ENCODE results near the gene CTSD. TPM values are rescaled to one million over a fixed set of nuclear protein-coding genes. Genes with fewer than 3 reads are reported as not detected.

The CTSD gene
- total RNA-seq, 1 experiment from 2014 or later: 234 TPM

DNA sequence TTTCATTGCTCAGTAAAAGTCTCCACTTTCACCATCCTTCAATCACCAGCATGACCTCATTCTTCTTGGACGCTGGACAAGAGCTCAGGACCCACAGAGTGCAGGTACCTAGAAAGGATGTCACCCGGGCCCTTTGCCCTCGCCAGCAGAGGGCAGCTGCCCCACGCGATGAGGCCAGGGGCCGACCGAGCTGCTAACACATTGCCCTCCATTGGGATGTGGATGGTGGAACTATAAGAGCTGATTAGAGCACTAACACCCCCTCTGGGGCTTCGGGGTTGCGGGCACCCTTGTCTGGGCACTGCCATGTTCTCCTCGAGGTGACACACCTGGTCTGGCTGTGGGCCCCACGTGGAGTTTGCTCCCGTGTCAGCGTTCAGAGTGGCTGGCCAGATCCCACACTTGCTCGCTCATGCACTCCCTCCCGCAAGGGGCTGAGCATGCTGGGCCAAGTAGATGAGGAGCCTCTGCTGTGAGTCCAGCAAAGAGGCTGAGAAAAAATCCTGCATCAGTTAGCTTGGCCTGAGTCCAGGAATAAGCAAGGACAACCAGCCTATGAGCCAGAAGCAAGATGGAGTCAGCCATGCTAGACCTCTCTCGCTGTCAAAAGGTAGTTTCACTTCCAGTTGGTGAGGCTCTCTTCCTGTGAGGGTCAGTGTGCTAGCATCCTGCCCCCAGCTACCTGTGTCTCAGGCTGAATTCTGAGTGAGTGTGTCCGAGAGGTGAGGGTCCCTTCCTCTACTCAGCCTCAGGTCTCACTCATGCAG lies 56.9 kb downstream of the CTSD start:
- H3K36me3 ChIP-seq: no peaks in the 10 kb centered on the region
- H3K9me3 ChIP-seq: peaks cover under 1% of the 10 kb centered on the region; the same call in 1 of the 2 replicates
- peaks cover 7% of the 10 kb centered on the region for H3K27me3 ChIP-seq
- H3K4me3 ChIP-seq: no peak overlapping the region
- peak; percentile 20 for DNase-seq

DNA sequence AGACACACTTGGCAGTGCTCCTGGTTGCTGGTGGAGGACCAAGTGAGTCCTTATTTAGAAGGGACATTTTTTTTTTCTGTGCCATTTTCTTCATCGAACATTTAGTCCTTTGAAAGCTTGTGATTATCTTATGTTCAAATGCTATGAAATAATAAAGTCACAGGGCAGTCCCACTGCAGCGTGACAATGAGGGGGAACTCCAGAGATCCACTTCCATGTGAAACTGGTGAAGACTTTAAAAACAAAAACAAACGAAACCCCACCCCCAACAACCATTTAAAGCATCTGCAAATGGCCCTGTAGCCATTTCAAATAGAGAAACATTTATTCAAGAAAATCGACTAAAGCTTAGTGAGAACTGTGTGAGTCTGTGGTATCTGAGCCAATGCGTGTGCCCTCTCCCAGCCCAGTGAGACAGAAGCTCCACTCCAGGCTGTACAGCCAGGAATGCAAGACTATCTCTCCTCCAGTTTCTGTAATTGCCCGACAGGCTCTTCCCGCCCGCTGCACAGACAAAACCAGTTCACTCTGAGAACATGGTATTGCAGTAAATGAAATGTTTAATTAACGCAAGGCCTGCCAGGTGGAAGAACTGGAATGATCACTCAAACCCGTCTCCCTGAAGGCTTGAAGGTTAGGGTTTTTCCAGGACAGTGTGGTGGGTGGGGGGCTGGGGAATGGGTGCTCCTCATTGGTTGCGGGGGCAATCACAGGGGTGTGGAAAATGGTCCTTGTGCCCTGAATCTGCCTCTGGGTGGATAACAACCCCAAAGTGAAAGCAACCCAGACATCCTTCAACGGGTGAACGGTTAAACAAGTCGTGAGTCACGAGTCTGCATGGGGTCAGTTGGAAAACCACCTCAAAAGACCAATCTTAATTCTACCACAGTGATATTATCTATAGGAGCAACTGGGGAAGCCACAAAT lies 58.3 kb downstream of the CTSD start:
- peaks cover 2% of the 10 kb centered on the region; the same call in 1 of the 2 replicates for H3K9me3 ChIP-seq
- H3K36me3 ChIP-seq: no peaks in the 10 kb centered on the region
- DNase-seq: no peak
- no peak overlapping the region for H3K4me3 ChIP-seq
- H3K27me3 ChIP-seq: peaks cover 5% of the 10 kb centered on the region; the same call in 1 of the 2 replicates

DNA sequence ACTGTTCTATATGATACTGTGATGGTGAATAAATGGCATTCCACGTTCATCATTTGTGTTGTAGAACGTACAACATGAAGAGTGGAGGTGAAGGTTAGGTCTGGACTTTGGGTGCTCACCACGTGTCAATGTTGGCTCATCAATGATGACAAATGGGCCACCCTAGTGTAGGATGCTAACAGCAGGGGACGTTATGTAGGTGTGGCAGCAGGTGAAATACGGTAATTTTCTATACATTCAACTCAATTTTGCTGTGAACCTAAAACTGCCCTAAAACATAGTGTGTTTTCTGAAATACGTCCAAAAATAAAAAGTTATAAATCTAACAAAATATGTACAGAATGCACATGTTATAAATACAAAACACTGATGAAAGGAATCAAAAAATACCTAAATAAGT lies 60.6 kb downstream of the CTSD start:
- DNase-seq: no peak
- Histone ChIP-seq H3K36me3 (no peaks in the 10 kb centered on the region), H3K4me3 (no peak overlapping the region), H3K9me3 (peaks cover 2% of the 10 kb centered on the region; the same call in 1 of the 2 replicates), H3K27me3 (peaks cover 5% of the 10 kb centered on the region; the same call in 1 of the 2 replicates)

Other genes with a start within 250 kb of the CTSD start
- 1.1 and 4.5 TPM in 2 replicates for gene DUSP8, start 191.7 kb downstream of the CTSD start, total RNA-seq (2014; rRNA removed; shearing (Covaris generic); ENCODE audit: low replicate concordance)
- not detected in 2 replicates for gene KRTAP5-1, start 178.6 kb downstream of the CTSD start, total RNA-seq (2014; rRNA removed; shearing (Covaris generic); ENCODE audit: low replicate concordance)
- not detected in 2 replicates for gene KRTAP5-2, start 165.6 kb downstream of the CTSD start, total RNA-seq (2014; rRNA removed; shearing (Covaris generic); ENCODE audit: low replicate concordance)
- not detected in 2 replicates for gene KRTAP5-3, start 155.5 kb downstream of the CTSD start, total RNA-seq (2014; rRNA removed; shearing (Covaris generic); ENCODE audit: low replicate concordance)
- not detected in 2 replicates for gene KRTAP5-4, start 141.8 kb downstream of the CTSD start, total RNA-seq (2014; rRNA removed; shearing (Covaris generic); ENCODE audit: low replicate concordance)
- not detected in 2 replicates for gene KRTAP5-5, start 134.2 kb downstream of the CTSD start, total RNA-seq (2014; rRNA removed; shearing (Covaris generic); ENCODE audit: low replicate concordance)
- gene KRTAP5-6, start 66.7 kb downstream of the CTSD start, total RNA-seq (2014; rRNA removed; shearing (Covaris generic); ENCODE audit: low replicate concordance): not detected in 2 replicates
- 0.03 and 1.8 TPM in 2 replicates for gene IFITM10, start 13.3 kb downstream of the CTSD start, total RNA-seq (2014; rRNA removed; shearing (Covaris generic); ENCODE audit: low replicate concordance)
- gene SYT8, start 71.1 kb upstream of the CTSD start, total RNA-seq (2014; rRNA removed; shearing (Covaris generic); ENCODE audit: low replicate concordance): not detected in 2 replicates
- not detected in 2 replicates for gene TNNI2, start 75.1 kb upstream of the CTSD start, total RNA-seq (2014; rRNA removed; shearing (Covaris generic); ENCODE audit: low replicate concordance)
- gene LSP1, start 89.2 kb upstream of the CTSD start, total RNA-seq (2014; rRNA removed; shearing (Covaris generic); ENCODE audit: low replicate concordance): 41.7 and 66.6 TPM in 2 replicates
- gene PRR33, start 128.0 kb upstream of the CTSD start, total RNA-seq (2014; rRNA removed; shearing (Covaris generic); ENCODE audit: low replicate concordance): not detected in 2 replicates
- gene TNNT3, start 155.8 kb upstream of the CTSD start, total RNA-seq (2014; rRNA removed; shearing (Covaris generic); ENCODE audit: low replicate concordance): not detected in 2 replicates
- gene MRPL23, start 183.4 kb upstream of the CTSD start, total RNA-seq (2014; rRNA removed; shearing (Covaris generic); ENCODE audit: low replicate concordance): 26.6 TPM in 1 of 2 replicates, not detected in the other
- gene H19, start 233.9 kb upstream of the CTSD start, total RNA-seq (2014; rRNA removed; shearing (Covaris generic); ENCODE audit: low replicate concordance): not detected in 2 replicates